GM23338 (cell line): ENCODE measurements around the gene ERC1. TPM values are rescaled to one million over a fixed set of nuclear protein-coding genes. Genes with fewer than 3 reads are reported as not detected.

ENCODE experiments used
- ATAC-seq: fragments of 200-7000 bp; cut with Tn5 transposase; 3 replicates; pipeline ENCODE4 v1.9.1; 2020
- DNase-seq: peaks from one replicate; pipeline ENCODE4 v3.0.0-alpha.2; 2015; ENCODE audit warnings: low spot score
- H2AFZ ChIP-seq: fragments of 200-600 bp; sonication (generic); 2 replicates; pipeline ENCODE4 v1.8.0; 2016; ENCODE audit warnings: antibody characterized with exemption, mild to moderate bottlenecking, moderate library complexity
- H3F3A ChIP-seq: fragments of 200-600 bp; sonication (generic); replicated peaks from 2 replicates; pipeline ENCODE4 v1.8.0; 2017; ENCODE audit warnings: antibody characterized with exemption, mixed run types, low read depth
- H3K27ac ChIP-seq: fragments of 200-600 bp; sonication (generic); 2 replicates; pipeline ENCODE4 v1.6.1; 2016; ENCODE audit warnings: low read depth
- H3K27me3 ChIP-seq: fragments of 200-600 bp; sonication (generic); 2 replicates; pipeline ENCODE4 v1.8.0; 2016; ENCODE audit warnings: mild to moderate bottlenecking, mixed run types, moderate library complexity; ENCODE audit not compliant: insufficient read depth
- H3K36me3 ChIP-seq: fragments of 200-600 bp; sonication (generic); 2 replicates; pipeline ENCODE4 v1.8.0; 2016; ENCODE audit warnings: mild to moderate bottlenecking; ENCODE audit not compliant: insufficient read depth
- H3K4me1 ChIP-seq: fragments of 200-600 bp; sonication (generic); 2 replicates; pipeline ENCODE4 v1.8.0; 2016; ENCODE audit warnings: mild to moderate bottlenecking, moderate library complexity; ENCODE audit not compliant: insufficient read depth
- H3K4me2 ChIP-seq: fragments of 200-600 bp; sonication (generic); 2 replicates; pipeline ENCODE4 v1.7.1; 2017; ENCODE audit warnings: mixed run types
- H3K4me3 ChIP-seq: fragments of 200-600 bp; sonication (generic); 2 replicates; pipeline ENCODE4 v1.6.1; 2016; ENCODE audit warnings: mixed run types
- H3K79me2 ChIP-seq: fragments of 200-600 bp; sonication (generic); replicated peaks from 2 replicates; pipeline ENCODE4 v1.8.0; 2017; ENCODE audit warnings: mild to moderate bottlenecking; ENCODE audit not compliant: insufficient read depth
- H3K9me2 ChIP-seq: fragments of 200-600 bp; sonication (generic); 2 replicates; pipeline ENCODE4 v1.8.0; 2017; ENCODE audit not compliant: insufficient read depth
- H4K20me1 ChIP-seq: fragments of 200-600 bp; sonication (generic); replicated peaks from 2 replicates; pipeline ENCODE4 v1.8.0; 2017; ENCODE audit warnings: mild to moderate bottlenecking; ENCODE audit not compliant: insufficient read depth
- H3K27ac Mint-ChIP-seq: 2 replicates; pipeline ENCODE4 v1.8.0; 2020; ENCODE audit warnings: inconsistent platforms, mild to moderate bottlenecking, moderate library complexity, mixed read lengths
- H3K27me3 Mint-ChIP-seq: 3 replicates; pipeline ENCODE4 v1.8.0; 2022; ENCODE audit warnings: low read depth, mild to moderate bottlenecking, moderate library complexity, mixed read lengths, inconsistent platforms; ENCODE audit not compliant: insufficient read depth, poor library complexity
- H3K36me3 Mint-ChIP-seq: 3 replicates; pipeline ENCODE4 v1.8.0; 2021; ENCODE audit warnings: low read depth, mild to moderate bottlenecking, inconsistent platforms, moderate library complexity, mixed read lengths
- H3K4me1 Mint-ChIP-seq: 3 replicates; pipeline ENCODE4 v1.8.0; 2020; ENCODE audit warnings: mild to moderate bottlenecking, inconsistent platforms, mixed read lengths
- H3K4me3 Mint-ChIP-seq: 3 replicates; pipeline ENCODE4 v1.8.0; 2021; ENCODE audit warnings: moderate library complexity, mild to moderate bottlenecking, inconsistent platforms, mixed read lengths
- H3K9me3 Mint-ChIP-seq: 3 replicates; pipeline ENCODE4 v1.8.0; 2020; ENCODE audit warnings: moderate library complexity, mild to moderate bottlenecking, inconsistent platforms, mixed read lengths
- CREB1 ChIP-seq: fragments of 250-450 bp; sonication (Bioruptor Pico); IDR thresholded peaks from 2 replicates; pipeline ENCODE4 v1.5.0; 2020; ENCODE audit warnings: low read depth, mild to moderate bottlenecking, moderate library complexity
- CTCF ChIP-seq, 2 experiments: fragments of 200-600 bp in 1 of 2; sonication (generic) in 1 of 2; conservative IDR thresholded peaks; 2 replicates each; pipeline versions ENCODE4 v1.5.1 to v1.6.1; 2016 to 2017; ENCODE audit warnings: antibody characterized with exemption in 2 of 2, low read depth in 2 of 2, mild to moderate bottlenecking in 2 of 2, moderate library complexity in 1 of 2
- ETS1 ChIP-seq: IDR thresholded peaks from 2 replicates; pipeline ENCODE4 v1.6.1; 2016; ENCODE audit warnings: antibody characterized with exemption
- EZH2 ChIP-seq: fragments of 200-600 bp; sonication (generic); IDR thresholded peaks from one replicate; pipeline ENCODE4 v1.8.0; 2017; ENCODE audit warnings: antibody characterized with exemption, mild to moderate bottlenecking, low read depth; ENCODE audit not compliant: unreplicated experiment
- EZH2phosphoT487 ChIP-seq: fragments of 200-600 bp; sonication (generic); IDR thresholded peaks from one replicate; pipeline ENCODE4 v1.8.1; 2018; ENCODE audit warnings: antibody characterized with exemption; ENCODE audit not compliant: unreplicated experiment
- JUNB ChIP-seq: IDR thresholded peaks from one replicate; pipeline ENCODE4 v1.6.1; 2016; ENCODE audit warnings: antibody characterized with exemption; ENCODE audit not compliant: unreplicated experiment
- NANOG ChIP-seq: IDR thresholded peaks from 2 replicates; pipeline ENCODE4 v1.6.1; 2016; ENCODE audit warnings: antibody characterized with exemption, borderline replicate concordance
- POLR2AphosphoS5 ChIP-seq: IDR thresholded peaks from 2 replicates; pipeline ENCODE4 v1.6.1; 2016; ENCODE audit warnings: antibody characterized with exemption, low read depth
- REST ChIP-seq: IDR thresholded peaks from one replicate; pipeline ENCODE4 v1.6.1; 2018; ENCODE audit warnings: antibody characterized with exemption; ENCODE audit not compliant: unreplicated experiment
- STAT1 ChIP-seq: IDR thresholded peaks from one replicate; pipeline ENCODE4 v1.6.1; 2016; ENCODE audit warnings: antibody characterized with exemption; ENCODE audit not compliant: unreplicated experiment
- ZNF114 ChIP-seq: fragments of 250-450 bp; sonication (Bioruptor Pico); IDR thresholded peaks from 2 replicates; pipeline ENCODE4 v1.5.0; 2020; ENCODE audit warnings: mild to moderate bottlenecking, moderate library complexity
- ZNF331 ChIP-seq: fragments of 250-450 bp; sonication (Bioruptor Pico); IDR thresholded peaks from 2 replicates; pipeline ENCODE4 v1.5.0; 2020; ENCODE audit warnings: low read depth, mild to moderate bottlenecking, moderate library complexity
- ZNF462 ChIP-seq: fragments of 250-450 bp; sonication (Bioruptor Pico); IDR thresholded peaks from 2 replicates; pipeline ENCODE4 v1.5.0; 2020; ENCODE audit warnings: mild to moderate bottlenecking, moderate library complexity
- polyA plus RNA-seq: library from polyadenylated mRNA; unstranded; fragments of >200 nt; fragmentation: Nextera tagmentation; extraction: Ambion mirVana; gene quantifications from 2 replicates; pipeline ENCODE4 v1.2.1, GENCODE V29; 2016
- total RNA-seq: library from RNA; depleted of rRNA; stranded (reverse); fragments of >200 nt; shearing (Covaris generic); gene quantifications from 2 replicates; pipeline ENCODE4 v1.2.3, GENCODE V29; 2014

ERC1 gene
- total and polyA plus RNA-seq, 2 experiments from 2014 or later: 28.1 to 35.3 TPM

- Histone ChIP-seq H3K4me3 (no peak overlapping the region), H3F3A (no peaks in the 10 kb centered on the region), H3K4me2 (no peak overlapping the region), H3K27me3 (no peaks in the 10 kb centered on the region), H2AFZ (no peak overlapping the region), H3K79me2 (no peaks in the 10 kb centered on the region), H3K4me1 (peaks cover under 1% of the 10 kb centered on the region), H3K9me2 (0 out of 2 replicates have a peak, but pooled peaks cover 2% of the 10 kb centered on the region), H3K36me3 (no peaks in the 10 kb centered on the region), H3K27ac (no peak overlapping the region), H4K20me1 (no peaks in the 10 kb centered on the region)
- Mint-ChIP-seq H3K27ac (no peak overlapping the region), H3K9me3 (peaks cover 3% of the 10 kb centered on the region; the same call in 1 of the 3 replicates), H3K4me3 (no peak overlapping the region), H3K36me3 (peaks cover 8% of the 10 kb centered on the region), H3K4me1 (peaks cover 9% of the 10 kb centered on the region), H3K27me3 (peaks cover 3% of the 10 kb centered on the region)
- DNase-seq (no peak), ATAC-seq (no peak)
- TF ChIP-seq POLR2AphosphoS5: no peak
- TF ChIP-seq STAT1: no peak
- TF ChIP-seq EZH2: no peak
- TF ChIP-seq CTCF (conservative IDR thresholded peaks at IDR 0.05; ENCODE audit: low read depth in 2 of 2): no peak
- no peak for TF ChIP-seq JUNB
- TF ChIP-seq CREB1 (CRISPR knock-in tag): no peak
- TF ChIP-seq ZNF331 (CRISPR knock-in tag): no peak
- TF ChIP-seq EZH2phosphoT487: no peak
- TF ChIP-seq NANOG: no peak
- no peak for TF ChIP-seq REST
- TF ChIP-seq ZNF114 (CRISPR knock-in tag): no peak
- no peak for TF ChIP-seq ZNF462 (CRISPR knock-in tag)
- TF ChIP-seq ETS1: no peak
Observed at GRCh38 chr12:1375323-1375722, 384.3 kb downstream of the ERC1 start.
